Jurkat, Clone E6-1 (cell line): ENCODE results near the gene KDM2A.
"Not testable (repeated sequence)": the region's sequence is repeated elsewhere in the genome, so short reads cannot be mapped to it uniquely, and the experiment has no call there.

Experiments used
- DNase-seq: peaks from one replicate; pipeline ENCODE4 v3.0.0-alpha.2; 2011; ENCODE audit warnings: low read depth, low spot score
- H3K4me3 ChIP-seq: 2 replicates; pipeline ENCODE4 v1.5.1; 2011; ENCODE audit warnings: mild to moderate bottlenecking, low read length, control low read depth, moderate library complexity

The KDM2A gene

GRCh38 chr11:67114275-67114896 is 4.7 kb upstream of the KDM2A start:
- DNase-seq: no peak
- no peak overlapping the region for H3K4me3 ChIP-seq

GRCh38 chr11:67116758-67117105 is 2.3 kb upstream of the KDM2A start:
- no peak overlapping the region for H3K4me3 ChIP-seq

DNA sequence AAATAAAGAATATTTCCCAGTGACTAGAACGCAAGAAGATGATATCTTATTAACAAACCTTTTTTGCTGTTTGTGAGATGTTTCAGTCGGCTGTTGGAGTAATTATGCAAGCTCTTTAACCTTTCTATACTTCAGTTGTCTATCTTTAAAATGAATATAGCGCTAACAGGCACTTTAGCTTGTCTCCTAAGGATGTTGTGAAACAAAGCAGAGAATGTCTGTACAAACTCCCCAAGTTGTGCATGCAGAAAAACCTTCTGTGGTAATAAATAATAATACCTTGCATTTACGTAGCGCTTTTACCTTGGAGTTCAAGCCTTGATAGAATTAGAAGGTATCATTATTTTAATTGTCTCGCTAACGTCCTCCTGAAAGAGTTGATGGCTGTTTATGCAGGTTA is 1.9 kb upstream of the KDM2A start:
- DNase-seq: no peak
- no peak overlapping the region for H3K4me3 ChIP-seq

More at GRCh38 chr11:67116758-67117105, 2.3 kb upstream of the KDM2A start:
- no peak for DNase-seq

DNA sequence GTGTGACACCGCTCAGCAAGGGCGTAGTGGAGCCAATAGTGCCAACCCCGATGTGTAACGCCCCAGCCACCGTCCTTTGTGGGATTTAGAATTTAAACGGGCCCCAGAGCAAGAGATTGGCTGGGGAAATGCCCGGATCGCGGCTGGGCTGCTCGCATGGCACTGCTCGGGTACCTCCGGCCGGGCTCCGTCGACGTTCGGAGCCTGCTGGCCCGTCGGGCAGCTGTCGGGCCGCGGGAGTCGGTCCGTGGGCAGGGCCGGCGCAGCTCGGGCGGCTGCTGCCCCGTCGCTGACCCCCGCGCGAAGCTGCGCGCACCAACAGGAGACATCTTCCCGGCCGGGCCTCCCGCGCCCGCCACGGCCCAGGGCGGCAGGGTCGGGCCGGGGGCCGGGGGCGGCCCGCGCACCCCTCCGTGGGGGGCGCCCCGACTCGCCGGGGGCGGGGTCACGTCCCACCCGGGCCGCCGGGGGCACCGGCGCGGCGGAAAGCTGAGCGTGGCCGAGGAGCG is 1.3 kb upstream of the KDM2A start:
- H3K4me3 ChIP-seq: no peak overlapping the region
- no peak for DNase-seq

GRCh38 chr11:67118181-67118766 is 789 bp upstream of the KDM2A start:
- no peak for DNase-seq
- H3K4me3 ChIP-seq: peak overlapping the region; percentile 48

DNA sequence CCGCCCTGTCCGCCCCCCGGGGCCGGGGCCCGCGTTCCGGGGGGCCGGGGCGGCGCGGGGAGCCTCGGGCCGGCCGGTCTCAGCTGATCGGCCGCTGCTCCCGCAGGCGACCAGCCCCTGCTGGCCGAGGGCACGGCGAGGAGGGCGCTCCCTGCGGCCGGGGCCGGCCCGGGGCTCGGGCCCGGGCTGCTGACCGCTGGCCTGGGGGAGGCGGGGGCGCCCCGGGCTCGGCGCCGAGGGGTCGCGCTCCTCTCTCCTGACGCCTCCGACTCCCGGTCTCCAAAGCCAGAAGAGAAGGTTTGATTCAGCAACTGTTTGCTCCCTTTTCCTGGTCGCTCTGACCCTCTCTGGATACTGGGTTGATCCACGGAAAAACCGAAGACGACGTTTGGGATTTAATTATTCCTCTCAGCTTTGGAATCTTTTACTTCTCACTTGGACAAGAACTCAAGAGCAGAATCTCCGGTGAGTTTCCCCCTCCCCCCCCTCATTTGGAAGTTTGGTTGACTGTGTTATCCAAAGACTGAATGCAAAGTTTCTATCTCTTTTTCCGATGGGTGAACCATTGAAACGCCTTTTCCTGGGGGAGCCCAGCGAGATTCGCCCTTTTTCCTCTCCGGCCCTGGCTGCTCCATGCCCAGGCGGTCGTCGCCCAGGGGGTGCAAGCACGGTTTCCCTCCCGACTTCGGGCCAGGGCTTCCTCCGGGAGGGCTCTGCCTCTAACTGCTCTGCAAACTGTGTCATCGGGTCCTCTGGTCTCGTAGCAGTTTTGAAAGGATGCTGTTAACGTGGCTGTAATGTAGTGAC is 725 bp downstream of the KDM2A start:
- H3K4me3 ChIP-seq: peak overlapping the region; percentile 89
- no peak for DNase-seq

DNA sequence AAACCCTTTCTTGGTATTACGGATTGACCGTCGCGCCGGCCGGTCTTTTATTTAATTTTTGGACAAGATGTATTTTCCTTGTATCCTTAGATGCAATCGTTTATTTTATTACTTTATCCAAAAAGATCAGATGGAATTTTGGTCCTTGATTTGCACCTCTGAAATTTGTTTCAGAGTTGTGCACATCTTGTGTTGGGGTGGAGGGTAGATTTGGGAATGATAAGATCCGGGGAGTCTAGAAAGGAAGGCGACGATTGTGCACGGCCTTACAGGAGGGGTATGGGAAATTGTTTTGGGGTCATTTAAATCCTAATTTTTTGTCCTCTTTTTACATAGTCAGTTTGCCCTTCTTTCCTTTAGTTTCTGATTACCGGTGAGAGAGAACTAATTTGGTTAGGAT is 1.4 kb downstream of the KDM2A start:
- H3K4me3 ChIP-seq: peak overlapping the region; percentile 89
- no peak for DNase-seq

DNA sequence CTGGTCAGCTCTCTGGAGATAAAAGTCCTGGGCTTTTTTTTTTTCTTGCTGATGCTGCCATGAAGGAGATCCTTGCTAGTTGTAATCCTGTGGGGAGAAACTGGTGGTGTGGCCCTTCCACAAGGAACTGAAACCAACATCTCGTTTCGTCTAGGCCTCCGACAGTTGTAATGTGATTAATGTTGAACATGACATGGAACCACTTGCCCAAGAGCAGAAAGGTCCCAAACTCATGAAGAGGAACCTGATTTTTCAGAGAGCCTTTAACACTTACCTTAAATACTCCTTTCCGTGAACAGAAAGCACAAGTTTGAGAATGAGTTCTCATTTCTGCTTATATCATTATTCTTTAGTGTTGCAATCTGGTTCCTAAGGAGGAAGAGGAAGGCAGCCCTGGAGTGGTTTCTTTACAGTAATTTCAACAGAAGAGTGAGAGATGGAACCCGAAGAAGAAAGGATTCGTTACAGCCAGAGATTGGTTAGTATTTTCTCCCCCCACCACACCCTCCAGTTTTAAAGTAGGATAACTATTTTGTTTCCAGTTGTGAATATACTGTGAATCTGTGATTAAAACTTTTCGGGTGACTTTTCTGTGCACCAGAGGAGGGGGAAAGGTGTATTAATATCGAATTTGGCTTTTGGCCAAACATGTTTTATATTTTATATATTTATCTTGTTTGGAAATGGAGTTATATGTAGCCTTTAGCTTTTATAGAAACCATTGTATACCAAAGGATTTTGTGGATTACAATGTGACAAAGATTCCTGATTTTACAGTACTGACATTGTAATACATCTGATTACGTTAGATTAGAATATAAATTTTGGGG is 2.0 kb downstream of the KDM2A start:
- H3K4me3 ChIP-seq: peak overlapping the region; percentile 89
- DNase-seq: no peak

- H3K4me3 ChIP-seq, DNase-seq: not testable (repeated sequence)
These were observed 4.7 kb downstream of the KDM2A start for GRCh38 chr11:67123801-67124200.

DNA sequence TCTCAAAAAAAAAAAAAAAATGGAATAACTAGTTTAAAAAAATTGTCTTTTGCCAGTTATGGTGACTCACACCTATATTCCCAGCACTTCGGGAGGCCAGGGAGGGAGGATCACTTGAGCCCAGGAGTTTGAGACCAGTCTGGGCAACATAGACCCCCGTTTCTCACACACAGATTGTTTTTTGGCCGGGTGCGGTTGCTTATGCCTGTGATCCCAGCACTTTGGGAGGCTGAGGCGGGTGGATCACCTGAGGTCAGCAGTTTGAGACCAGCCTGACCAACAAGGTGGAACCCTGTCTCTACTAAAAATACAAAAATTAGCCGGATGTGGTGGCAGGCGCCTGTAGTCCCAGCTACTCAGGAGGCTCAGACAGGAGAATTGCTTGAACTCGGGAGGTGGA is 7.2 kb downstream of the KDM2A start:
- not testable (repeated sequence) for DNase-seq, H3K4me3 ChIP-seq

- DNase-seq: no peak
- H3K4me3 ChIP-seq: no peak overlapping the region
These were observed 7.9 kb downstream of the KDM2A start for GRCh38 chr11:67126986-67127385.

DNA sequence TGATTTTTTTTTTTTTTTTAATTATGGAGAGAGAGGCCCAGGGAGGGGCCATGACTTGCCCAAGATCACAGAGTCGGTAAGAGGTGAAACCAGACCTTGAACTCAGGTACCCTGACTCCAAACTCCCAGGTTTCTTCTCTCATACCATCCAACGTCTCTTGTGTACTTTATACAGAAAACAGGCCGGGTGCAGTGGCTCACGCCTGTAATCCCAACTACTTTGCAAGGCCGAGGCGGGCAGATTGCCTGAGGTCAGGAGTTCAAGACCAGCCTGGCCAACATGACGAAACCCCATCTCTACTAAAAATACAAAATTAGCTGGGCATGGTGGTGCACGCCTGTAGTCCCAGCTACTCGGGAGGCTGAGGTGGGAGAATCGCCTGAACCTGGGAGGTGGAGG is 11.8 kb downstream of the KDM2A start:
- DNase-seq, H3K4me3 ChIP-seq: not testable (repeated sequence)

- no peak overlapping the region for H3K4me3 ChIP-seq
- no peak for DNase-seq
These were observed 17.1 kb downstream of the KDM2A start for GRCh38 chr11:67136156-67136555.

- DNase-seq: no peak
These were observed 19.9 kb downstream of the KDM2A start for GRCh38 chr11:67138922-67139321.

DNA sequence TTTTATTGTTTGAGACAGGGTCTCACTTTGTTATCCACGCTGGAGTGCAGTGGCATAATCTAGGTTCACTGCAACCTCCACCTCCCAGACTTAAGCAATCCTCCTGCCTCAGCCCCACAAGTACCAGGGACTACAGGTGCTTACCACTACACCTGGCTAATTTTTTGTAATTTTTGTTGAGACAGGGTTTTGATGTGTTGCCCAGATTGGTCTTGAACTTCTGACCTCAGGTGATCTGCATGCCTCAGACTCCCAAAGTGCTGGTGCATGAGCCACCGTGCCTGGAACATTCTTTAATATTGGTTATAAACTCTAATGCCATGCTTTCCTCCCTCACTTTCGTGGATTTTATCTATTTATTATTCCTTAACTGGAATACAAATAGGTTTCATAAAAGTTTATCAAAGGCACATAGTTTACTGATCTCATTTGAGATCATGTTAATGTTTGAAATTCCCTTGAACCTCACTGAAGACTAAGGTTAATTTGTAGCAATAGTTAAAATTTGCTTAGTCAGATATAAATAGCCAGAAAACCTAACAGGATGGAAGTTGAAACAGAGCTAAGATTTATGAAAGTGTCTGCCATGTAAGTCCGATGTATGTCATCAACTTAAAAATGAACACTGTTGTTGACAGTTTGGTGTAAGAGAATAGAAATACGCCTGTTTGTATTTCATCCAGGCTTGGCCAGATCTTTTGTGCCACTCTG is 27.6 kb downstream of the KDM2A start:
- H3K4me3 ChIP-seq: no peak overlapping the region
- DNase-seq: no peak

More at GRCh38 chr11:67138922-67139321, 19.9 kb downstream of the KDM2A start:
- H3K4me3 ChIP-seq: no peak overlapping the region

- H3K4me3 ChIP-seq: no peak overlapping the region
- no peak for DNase-seq
These were observed 34.9 kb downstream of the KDM2A start for GRCh38 chr11:67153971-67154370.

DNA sequence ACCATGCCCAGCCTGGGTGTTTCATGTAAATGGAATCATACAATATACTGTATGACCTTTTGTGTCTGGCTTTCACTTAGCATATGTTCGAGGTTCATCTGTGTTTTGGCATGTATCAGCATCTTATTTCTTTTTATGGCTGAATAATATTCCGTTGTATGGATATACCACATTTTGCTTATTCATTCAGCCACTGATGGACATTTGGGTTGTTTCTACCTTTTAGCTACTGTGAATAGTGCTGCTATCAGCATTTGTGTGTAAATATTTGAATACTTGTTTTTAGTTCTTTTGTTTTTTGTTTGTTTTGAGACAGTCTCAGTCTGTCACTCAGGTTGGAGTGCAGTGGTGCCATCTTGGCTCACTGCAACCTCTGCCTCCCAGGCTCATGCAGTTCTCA is 35.7 kb downstream of the KDM2A start:
- no peak for DNase-seq
- H3K4me3 ChIP-seq: no peak overlapping the region

DNA sequence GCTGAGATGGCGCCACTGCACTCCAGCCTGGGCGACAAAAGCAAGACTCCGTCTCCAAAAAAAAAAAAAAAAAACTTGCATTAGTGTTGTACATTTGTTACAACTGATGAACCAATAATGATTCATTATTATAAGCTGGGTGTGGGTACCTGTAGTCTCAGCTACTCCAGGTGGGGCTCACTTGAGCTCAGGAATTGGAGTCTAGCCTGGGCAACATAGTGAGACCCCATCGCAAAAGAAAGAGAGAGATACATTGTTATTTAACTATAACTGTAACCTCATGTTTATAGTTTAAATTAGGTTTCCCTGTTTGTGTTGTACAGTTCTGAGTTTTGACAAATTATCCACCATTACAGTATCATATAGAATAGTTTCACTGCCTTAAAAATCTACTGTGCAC is 38.6 kb downstream of the KDM2A start:
- no peak for DNase-seq
- H3K4me3 ChIP-seq: no peak overlapping the region

DNA sequence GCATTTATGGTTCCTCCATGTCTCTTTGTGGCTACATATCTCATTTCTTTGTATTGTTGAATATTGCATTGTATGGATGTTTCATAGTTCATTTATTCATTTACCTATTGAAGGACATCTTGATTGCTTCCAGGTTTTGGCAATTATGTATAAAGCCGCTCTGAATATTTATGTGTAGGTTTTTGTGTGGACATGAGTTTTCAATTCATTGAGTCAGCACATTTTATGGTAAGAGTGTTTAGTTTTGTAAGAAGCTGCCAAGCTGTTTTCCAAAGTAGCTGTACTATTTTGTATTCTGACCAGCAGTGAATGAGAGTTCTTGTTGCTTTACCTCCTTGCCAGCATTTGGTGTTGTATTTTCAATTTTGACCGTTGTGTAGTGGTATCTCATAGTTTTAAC is 39.2 kb downstream of the KDM2A start:
- no peak for DNase-seq
- H3K4me3 ChIP-seq: no peak overlapping the region
